Liver (tissue), 9 donors: ENCODE measurements around the gene CBR3. TPM values are rescaled to one million over a fixed set of nuclear protein-coding genes. Genes with fewer than 3 reads are reported as not detected.

ENCODE experiments used
- DNase-seq: peaks from one replicate; pipeline ENCODE4 v3.0.0-alpha.2; 2017; ENCODE audit warnings: low spot score
- H3K27ac ChIP-seq, 2 donors: one replicate each; pipeline ENCODE4 v1.7.0; 2013; ENCODE audit warnings: inconsistent platforms in 2 of 2, low read length in 2 of 2, control low read depth in 1 of 2, low read depth in 1 of 2, mild to moderate bottlenecking in 1 of 2
- H3K27me3 ChIP-seq, 4 donors: one replicate each; pipeline versions ENCODE4 v1.6.1 to v1.7.0; 2013; ENCODE audit warnings: low read length in 3 of 4, inconsistent platforms in 1 of 4, mild to moderate bottlenecking in 1 of 4, moderate library complexity in 1 of 4; ENCODE audit not compliant: control insufficient read depth in 4 of 4, insufficient read depth in 4 of 4
- H3K36me3 ChIP-seq, 4 donors: one replicate each; pipeline versions ENCODE4 v1.6.1 to v1.7.0; 2013; ENCODE audit warnings: low read length in 3 of 4, mild to moderate bottlenecking in 3 of 4, low read depth in 1 of 4, moderate library complexity in 1 of 4; ENCODE audit not compliant: control insufficient read depth in 4 of 4, insufficient read depth in 3 of 4
- H3K4me1 ChIP-seq, 4 donors: one replicate each; pipeline versions ENCODE4 v1.6.1 to v1.7.0; 2013; ENCODE audit warnings: low read length in 3 of 4, mild to moderate bottlenecking in 3 of 4, moderate library complexity in 1 of 4; ENCODE audit not compliant: control insufficient read depth in 4 of 4, insufficient read depth in 4 of 4
- H3K4me3 ChIP-seq, 3 donors: one replicate each; pipeline versions ENCODE4 v1.6.1 to v1.7.0; 2013; ENCODE audit warnings: low read length in 3 of 3, control low read depth in 1 of 3, low read depth in 1 of 3, mild to moderate bottlenecking in 1 of 3
- H3K9ac ChIP-seq, 2 donors: one replicate each; pipeline ENCODE4 v1.7.0; 2013; ENCODE audit warnings: low read length in 2 of 2, mild to moderate bottlenecking in 2 of 2, moderate library complexity in 2 of 2, control low read depth in 1 of 2, low read depth in 1 of 2
- H3K9me3 ChIP-seq, 4 donors: one replicate each; pipeline versions ENCODE4 v1.6.1 to v1.7.0; 2013; ENCODE audit warnings: low read length in 3 of 4; ENCODE audit not compliant: control insufficient read depth in 4 of 4
- EGR1 ChIP-seq, 2 donors: IDR thresholded peaks; 2 replicates each; pipeline ENCODE4 v1.6.1; 2016 to 2018; ENCODE audit warnings: antibody characterized with exemption in 2 of 2, low read depth in 2 of 2
- FOXA1 ChIP-seq: IDR thresholded peaks from 2 replicates; pipeline ENCODE4 v1.6.1; 2016; ENCODE audit warnings: antibody characterized with exemption
- FOXA2 ChIP-seq: IDR thresholded peaks from 2 replicates; pipeline ENCODE4 v1.6.1; 2016; ENCODE audit warnings: antibody characterized with exemption
- HNF4G ChIP-seq: IDR thresholded peaks from 2 replicates; pipeline ENCODE4 v1.6.1; 2016; ENCODE audit warnings: antibody characterized with exemption
- JUND ChIP-seq, 2 donors: IDR thresholded peaks; 2 replicates each; pipeline ENCODE4 v1.6.1; 2016; ENCODE audit warnings: antibody characterized with exemption in 2 of 2
- NR2F2 ChIP-seq: IDR thresholded peaks from 2 replicates; pipeline ENCODE4 v1.6.1; 2016; ENCODE audit warnings: antibody characterized with exemption
- RAD21 ChIP-seq, 2 donors: IDR thresholded peaks; 2 replicates each; pipeline ENCODE4 v1.6.1; 2016; ENCODE audit warnings: antibody characterized with exemption in 2 of 2, mild to moderate bottlenecking in 2 of 2
- SP1 ChIP-seq: IDR thresholded peaks from 2 replicates; pipeline ENCODE4 v1.6.1; 2018; ENCODE audit warnings: antibody characterized with exemption, mild to moderate bottlenecking
- YY1 ChIP-seq: IDR thresholded peaks from 2 replicates; pipeline ENCODE4 v1.6.1; 2016; ENCODE audit warnings: antibody characterized with exemption, mild to moderate bottlenecking
- WGBS: extraction: QIAGEN DNeasy Blood & Tissue Kit; methylation state at CpG from one replicate; pipeline ENCODE4 v1.1.7; 2013; 5-methylcytosine and 5-hydroxymethylcytosine counted together
- polyA plus RNA-seq, 2 donors: library from polyadenylated mRNA; stranded (reverse) in 1 of 2; unstranded in 1 of 2; fragments of 200-250 nt in 1 of 2; fragments of >200 nt in 1 of 2; fragmentation: Nextera tagmentation in 1 of 2; extraction: Ambion mirVana in 1 of 2; gene quantifications; one replicate each; pipeline versions ENCODE4 v1.2.1 to v1.2.3, GENCODE V29; 2013 to 2015
- total RNA-seq, 2 donors: library from RNA; depleted of rRNA; stranded (reverse); fragments of >200 nt; gene quantifications; one replicate each; pipeline ENCODE4 v1.2.3, GENCODE V29; 2014
- TF ChIP-seq, protein P1 (sequence below): fragments of 150-350 bp; IDR thresholded peaks from 2 replicates; pipeline ENCODE4 v1.5.1; 2017; ENCODE audit warnings: improper control_type of control experiment, low read depth, low read length; ENCODE audit not compliant: missing input control
- TF ChIP-seq, protein P2 (sequence below): IDR thresholded peaks from 2 replicates; pipeline ENCODE4 v1.6.1; 2016; ENCODE audit warnings: antibody characterized with exemption
- TF ChIP-seq, protein P3 (sequence below): IDR thresholded peaks from 2 replicates; pipeline ENCODE4 v1.6.1; 2016; ENCODE audit warnings: antibody characterized with exemption
- donor health status: healthy.
- donor health status: healthy.
- donor health status: healthy.
- donor health status: healthy.
- donor health status: healthy.

The CBR3 gene
- total and polyA plus RNA-seq, 4 donors, result 0.31 to 0.70 (median 0.47) TPM

- Histone ChIP-seq H3K9me3 (no peaks in the 10 kb centered on the region), H3K27me3 (no peaks in the 10 kb centered on the region), H3K4me1 (peaks cover 0 to 11% (median under 1%) of the 10 kb centered on the region in 4 donors), H3K36me3 (peaks cover 0 to 2% (median 0%) of the 10 kb centered on the region in 4 donors), H3K9ac (no peak overlapping the region), H3K4me3 (no peak overlapping the region), H3K27ac (no peak overlapping the region)
- DNase-seq, result no peak
- 96% methylated on average over 6 of the region's 6 CpGs for WGBS
- no peak for TF ChIP-seq SP1
- no peak for TF ChIP-seq YY1
- TF ChIP-seq NR2F2, result no peak
- TF ChIP-seq, protein P1, sequence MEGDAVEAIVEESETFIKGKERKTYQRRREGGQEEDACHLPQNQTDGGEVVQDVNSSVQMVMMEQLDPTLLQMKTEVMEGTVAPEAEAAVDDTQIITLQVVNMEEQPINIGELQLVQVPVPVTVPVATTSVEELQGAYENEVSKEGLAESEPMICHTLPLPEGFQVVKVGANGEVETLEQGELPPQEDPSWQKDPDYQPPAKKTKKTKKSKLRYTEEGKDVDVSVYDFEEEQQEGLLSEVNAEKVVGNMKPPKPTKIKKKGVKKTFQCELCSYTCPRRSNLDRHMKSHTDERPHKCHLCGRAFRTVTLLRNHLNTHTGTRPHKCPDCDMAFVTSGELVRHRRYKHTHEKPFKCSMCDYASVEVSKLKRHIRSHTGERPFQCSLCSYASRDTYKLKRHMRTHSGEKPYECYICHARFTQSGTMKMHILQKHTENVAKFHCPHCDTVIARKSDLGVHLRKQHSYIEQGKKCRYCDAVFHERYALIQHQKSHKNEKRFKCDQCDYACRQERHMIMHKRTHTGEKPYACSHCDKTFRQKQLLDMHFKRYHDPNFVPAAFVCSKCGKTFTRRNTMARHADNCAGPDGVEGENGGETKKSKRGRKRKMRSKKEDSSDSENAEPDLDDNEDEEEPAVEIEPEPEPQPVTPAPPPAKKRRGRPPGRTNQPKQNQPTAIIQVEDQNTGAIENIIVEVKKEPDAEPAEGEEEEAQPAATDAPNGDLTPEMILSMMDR, result no peak
- no peak for TF ChIP-seq FOXA2
Observed at GRCh38 chr21:36170823-36171222, 35.9 kb downstream of the CBR3 start.

DNA sequence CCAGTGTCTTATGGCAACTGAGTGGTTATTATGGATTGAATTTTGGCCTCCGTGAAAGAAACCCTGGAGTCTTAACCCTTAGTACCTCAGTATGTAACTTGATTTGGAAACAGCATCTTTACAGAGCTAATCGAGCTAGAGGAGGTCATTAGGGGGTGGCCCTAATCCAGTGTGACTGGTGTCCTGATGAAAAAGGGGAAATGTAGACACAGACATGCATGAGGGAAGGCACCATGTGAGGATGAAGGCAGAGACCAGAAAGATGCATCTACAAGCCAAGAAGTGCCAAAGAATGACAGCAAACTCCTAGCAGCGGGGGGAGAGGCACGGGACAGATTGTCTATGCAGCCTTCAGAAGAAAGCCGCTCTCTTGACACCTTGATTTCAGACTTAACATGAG is 36.5 kb downstream of the CBR3 start:
- Histone ChIP-seq H3K4me1 (peaks cover 0 to 11% (median under 1%) of the 10 kb centered on the region in 4 donors), H3K9me3 (no peaks in the 10 kb centered on the region), H3K36me3 (peaks cover 0 to 2% (median 0%) of the 10 kb centered on the region in 4 donors), H3K27me3 (no peaks in the 10 kb centered on the region), H3K27ac (no peak overlapping the region), H3K4me3 (no peak overlapping the region), H3K9ac (no peak overlapping the region)
- TF ChIP-seq JUND (IDR thresholded peaks at IDR 0.05), result no peak
- TF ChIP-seq, protein P1, result no peak
- TF ChIP-seq HNF4G, result no peak
- TF ChIP-seq FOXA1, result no peak
- TF ChIP-seq, protein P2, sequence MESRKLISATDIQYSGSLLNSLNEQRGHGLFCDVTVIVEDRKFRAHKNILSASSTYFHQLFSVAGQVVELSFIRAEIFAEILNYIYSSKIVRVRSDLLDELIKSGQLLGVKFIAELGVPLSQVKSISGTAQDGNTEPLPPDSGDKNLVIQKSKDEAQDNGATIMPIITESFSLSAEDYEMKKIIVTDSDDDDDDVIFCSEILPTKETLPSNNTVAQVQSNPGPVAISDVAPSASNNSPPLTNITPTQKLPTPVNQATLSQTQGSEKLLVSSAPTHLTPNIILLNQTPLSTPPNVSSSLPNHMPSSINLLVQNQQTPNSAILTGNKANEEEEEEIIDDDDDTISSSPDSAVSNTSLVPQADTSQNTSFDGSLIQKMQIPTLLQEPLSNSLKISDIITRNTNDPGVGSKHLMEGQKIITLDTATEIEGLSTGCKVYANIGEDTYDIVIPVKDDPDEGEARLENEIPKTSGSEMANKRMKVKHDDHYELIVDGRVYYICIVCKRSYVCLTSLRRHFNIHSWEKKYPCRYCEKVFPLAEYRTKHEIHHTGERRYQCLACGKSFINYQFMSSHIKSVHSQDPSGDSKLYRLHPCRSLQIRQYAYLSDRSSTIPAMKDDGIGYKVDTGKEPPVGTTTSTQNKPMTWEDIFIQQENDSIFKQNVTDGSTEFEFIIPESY, result no peak
- TF ChIP-seq EGR1 (IDR thresholded peaks at IDR 0.05; ENCODE audit: low read depth in 2 of 2), result no peak
- no peak for TF ChIP-seq FOXA2
- TF ChIP-seq YY1, result no peak
- TF ChIP-seq, protein P3, sequence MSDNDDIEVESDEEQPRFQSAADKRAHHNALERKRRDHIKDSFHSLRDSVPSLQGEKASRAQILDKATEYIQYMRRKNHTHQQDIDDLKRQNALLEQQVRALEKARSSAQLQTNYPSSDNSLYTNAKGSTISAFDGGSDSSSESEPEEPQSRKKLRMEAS, result no peak
- TF ChIP-seq RAD21 (IDR thresholded peaks at IDR 0.05), result no peak
- 78% methylated on average over 5 of the region's 5 CpGs for WGBS
- DNase-seq, result no peak
